Measurements from ENCODE around the gene TMX4. TPM values are rescaled to one million over a fixed set of nuclear protein-coding genes. Genes with fewer than 3 reads are reported as not detected.

The TMX4 gene
- total and polyA plus RNA-seq, 2 of the 4 experiments (the other 2 are of a cell fraction), result 5.4 to 13.6 TPM

DNA sequence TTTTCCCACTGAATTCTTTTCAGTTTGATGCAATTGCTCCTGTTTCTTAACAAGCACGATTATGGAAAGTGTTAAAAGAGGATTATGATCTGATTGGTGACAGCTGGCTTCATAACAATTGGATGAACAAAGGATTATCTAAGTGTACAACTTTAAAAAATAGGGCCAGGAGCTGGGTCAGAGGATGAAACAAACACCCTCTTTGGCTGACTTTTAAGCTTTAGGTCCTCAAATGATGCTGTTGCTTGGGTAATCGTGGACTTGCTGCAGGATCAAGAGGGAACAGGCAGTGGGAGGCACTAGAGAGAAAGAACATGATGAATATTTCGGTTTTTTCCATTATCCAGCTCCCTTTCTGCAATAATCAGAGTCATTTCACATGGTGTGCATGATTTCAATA, 35.5 kb upstream of the TMX4 start:
- H3K4me3 ChIP-seq (ENCODE audit: insufficient read depth, low read depth, low read length), result no peak overlapping the region
- no peak overlapping the region for H2AK5ac ChIP-seq (ENCODE audit: low read depth, low read length)
- POLR2A ChIA-PET (ENCODE audit: unreplicated experiment), result no interaction called here
- no peak overlapping the region for H3K27ac ChIP-seq (ENCODE audit: insufficient read depth, low read length)
- H4K8ac ChIP-seq (ENCODE audit: low read depth in 2 of 2, low read length in 2 of 2), result no peak overlapping the region
- no TSS peak for BruUV-seq (replicated peaks)
- peaks cover 2% of the 10 kb centered on the region; the same call in 1 of the 2 replicates for H3K27me3 ChIP-seq (ENCODE audit: control insufficient read depth, insufficient read depth, low read length)
- no peak overlapping the region for H3K18ac ChIP-seq (ENCODE audit: low read depth, low read length)
- no peak for ATAC-seq (ENCODE audit: low read depth)
- CTCF ChIA-PET, result interaction anchor here (0.5 to 1.2 kb wide), 3 partner anchors 10 to 667 kb away, joined by 3 to 4 read pairs (median 4); no protein-coding TSS in a partner anchor
- no peak overlapping the region for H2BK120ac ChIP-seq (ENCODE audit: low read depth, low read length)
- H3K79me1 ChIP-seq (ENCODE audit: low read depth in 1 of 2, low read length in 2 of 2), result no peaks in the 10 kb centered on the region
- H2BK15ac ChIP-seq (ENCODE audit: low read depth, low read length), result no peak overlapping the region
- H4K20me1 ChIP-seq (ENCODE audit: insufficient read depth, low read length), result no peaks in the 10 kb centered on the region
- H3K9me3 ChIP-seq (ENCODE audit: control insufficient read depth, insufficient read depth, low read length), result peaks cover 2% of the 10 kb centered on the region
- no peak overlapping the region for H2AFZ ChIP-seq (replicated peaks; ENCODE audit: low read length, poor library complexity)
- H3K4ac ChIP-seq (ENCODE audit: low read depth, low read length), result no peak overlapping the region
- H2BK5ac ChIP-seq (ENCODE audit: low read depth, low read length, poor library complexity, severe bottlenecking), result no peak overlapping the region
- no peak overlapping the region for H4K91ac ChIP-seq (ENCODE audit: insufficient read depth, low read depth, low read length)
- dilution Hi-C loops (cut with HindIII; ENCODE audit: low sequenced_read_pairs, unreplicated experiment), result no loop called here
- TF ChIP-seq MXI1 (IDR thresholded peaks at IDR 0.05; ENCODE audit: borderline replicate concordance, low read depth, low read length) (no peak), BHLHE40 (IDR thresholded peaks at IDR 0.05; ENCODE audit: low read depth, low read length) (no peak), NFE2L2 (IDR thresholded peaks at IDR 0.05; ENCODE audit: low read depth, low read length) (no peak)
- H3K9ac ChIP-seq (ENCODE audit: low read depth, low read length), result no peak overlapping the region
- intact Hi-C loops (cut with micrococcal nuclease), result no loop called here
- H3K4me2 ChIP-seq (ENCODE audit: low read depth, low read length), result no peak overlapping the region
- WGBS, 2 experiments (ENCODE audit: extremely low coverage in 2 of 2, insufficient read length in 1 of 2), result no CpG with 5 or more reads among the region's 3 CpGs
- no peak overlapping the region for H2AK9ac ChIP-seq (replicated peaks; ENCODE audit: low read depth, low read length, poor library complexity)
- no peak overlapping the region for H3K14ac ChIP-seq (replicated peaks; ENCODE audit: low read depth, low read length)
- no peak overlapping the region for H3K56ac ChIP-seq (ENCODE audit: extremely low read depth, insufficient read depth, low read length)
- H3K9me1 ChIP-seq (ENCODE audit: insufficient read depth, low read length), result no peaks in the 10 kb centered on the region
- no peaks in the 10 kb centered on the region for H3K36me3 ChIP-seq (ENCODE audit: control insufficient read depth, insufficient read depth, low read length)
- no peak overlapping the region for H4K5ac ChIP-seq (ENCODE audit: low read depth, low read length)
- in situ Hi-C loops (cut with MboI; ENCODE audit: low sequenced_read_pairs), result loop anchor here (10.0 kb wide), 1 partner anchor 330 kb away; no protein-coding TSS in a partner anchor
- no peaks in the 10 kb centered on the region for H3K4me1 ChIP-seq (ENCODE audit: control insufficient read depth, insufficient read depth, low read length)
- H3K23ac ChIP-seq (ENCODE audit: low read depth, low read length), result no peak overlapping the region
- no peak for DNase-seq
- H2BK20ac ChIP-seq (ENCODE audit: low read depth, low read length), result no peak overlapping the region

Data from IMR-90 (cell line).